Measurements from ENCODE around the gene MFSD12.

MFSD12 gene

DNA sequence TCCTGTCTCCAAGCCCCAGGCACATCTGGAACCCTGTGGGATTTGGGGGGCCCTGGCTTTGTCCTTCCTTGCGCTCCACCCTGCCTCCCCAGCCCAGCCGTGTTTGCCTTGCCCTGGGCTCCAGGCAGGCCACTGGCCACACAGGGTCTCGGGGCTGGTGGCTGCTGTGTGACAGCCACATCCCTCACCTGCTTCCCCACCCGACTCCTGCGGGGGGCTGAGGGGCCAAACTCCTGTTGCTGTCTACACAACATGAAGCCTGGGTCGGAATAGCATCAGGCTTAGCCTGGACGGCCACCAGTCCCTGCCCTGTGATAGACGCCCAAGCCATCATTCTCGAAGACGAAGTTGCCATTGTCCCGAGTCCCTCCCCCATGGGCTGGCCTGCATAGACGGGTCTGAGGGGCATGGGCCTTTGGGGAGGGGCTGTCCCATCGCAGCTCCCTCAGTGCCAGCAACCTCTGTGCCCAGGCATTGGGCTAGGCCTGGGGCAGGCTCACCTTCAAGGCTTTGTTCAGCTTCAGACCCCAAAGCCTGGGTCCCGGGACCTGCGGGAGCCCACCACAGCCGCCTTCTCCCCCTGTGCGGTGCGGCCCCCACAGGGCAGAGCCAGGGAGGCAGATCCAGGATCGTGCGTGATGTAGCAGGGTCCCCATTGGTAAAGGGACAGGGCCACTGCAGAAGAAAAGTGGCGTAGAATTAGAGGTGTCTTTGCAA, 33.9 kb downstream of the MFSD12 start:
- H3K36me3 ChIP-seq (ENCODE audit: control insufficient read depth, low read length): peaks cover 43% of the 10 kb centered on the region; the same call in 1 of the 2 replicates
- no peaks in the 10 kb centered on the region for H3K9me2 ChIP-seq (replicated peaks; ENCODE audit: control insufficient read depth, low read length)
- H3K4me1 ChIP-seq (ENCODE audit: control insufficient read depth, low read length): no peaks in the 10 kb centered on the region
- no peak overlapping the region for H3K27ac ChIP-seq (ENCODE audit: low read depth, low read length)
- H4K20me1 ChIP-seq (ENCODE audit: control insufficient read depth, insufficient read depth, low read depth, low read length): peaks cover 4% of the 10 kb centered on the region; the same call in 1 of the 2 replicates
- H3F3A ChIP-seq (ENCODE audit: control insufficient read depth, insufficient read depth): no peaks in the 10 kb centered on the region
- no peak for TF ChIP-seq EZH2phosphoT487 (IDR thresholded peaks at IDR 0.05; ENCODE audit: borderline replicate concordance, low read length)
- no peak overlapping the region for H3K4me3 ChIP-seq (ENCODE audit: low read length)
- H3K79me2 ChIP-seq (ENCODE audit: control insufficient read depth, low read length): peaks cover 38% of the 10 kb centered on the region
- H3K27me3 ChIP-seq (ENCODE audit: control insufficient read depth, low read length): no peaks in the 10 kb centered on the region
- H3K9me3 ChIP-seq (ENCODE audit: control insufficient read depth, insufficient read depth, low read length): no peaks in the 10 kb centered on the region
- H3K4me2 ChIP-seq (ENCODE audit: low read length): no peak overlapping the region

GRCh38 chr19:3522421-3523360, 34.7 kb downstream of the MFSD12 start:
- no peak for TF ChIP-seq EZH2phosphoT487 (IDR thresholded peaks at IDR 0.05; ENCODE audit: borderline replicate concordance, low read length)
- TF ChIP-seq, protein P1, sequence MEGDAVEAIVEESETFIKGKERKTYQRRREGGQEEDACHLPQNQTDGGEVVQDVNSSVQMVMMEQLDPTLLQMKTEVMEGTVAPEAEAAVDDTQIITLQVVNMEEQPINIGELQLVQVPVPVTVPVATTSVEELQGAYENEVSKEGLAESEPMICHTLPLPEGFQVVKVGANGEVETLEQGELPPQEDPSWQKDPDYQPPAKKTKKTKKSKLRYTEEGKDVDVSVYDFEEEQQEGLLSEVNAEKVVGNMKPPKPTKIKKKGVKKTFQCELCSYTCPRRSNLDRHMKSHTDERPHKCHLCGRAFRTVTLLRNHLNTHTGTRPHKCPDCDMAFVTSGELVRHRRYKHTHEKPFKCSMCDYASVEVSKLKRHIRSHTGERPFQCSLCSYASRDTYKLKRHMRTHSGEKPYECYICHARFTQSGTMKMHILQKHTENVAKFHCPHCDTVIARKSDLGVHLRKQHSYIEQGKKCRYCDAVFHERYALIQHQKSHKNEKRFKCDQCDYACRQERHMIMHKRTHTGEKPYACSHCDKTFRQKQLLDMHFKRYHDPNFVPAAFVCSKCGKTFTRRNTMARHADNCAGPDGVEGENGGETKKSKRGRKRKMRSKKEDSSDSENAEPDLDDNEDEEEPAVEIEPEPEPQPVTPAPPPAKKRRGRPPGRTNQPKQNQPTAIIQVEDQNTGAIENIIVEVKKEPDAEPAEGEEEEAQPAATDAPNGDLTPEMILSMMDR (IDR thresholded peaks at IDR 0.05; ENCODE audit: low read depth, low read length, poor library complexity, severe bottlenecking): no peak
- Histone ChIP-seq H3K36me3 (ENCODE audit: control insufficient read depth, low read length) (peaks cover 45% of the 10 kb centered on the region; the same call in 1 of the 2 replicates), H3K27ac (ENCODE audit: low read depth, low read length) (no peak overlapping the region), H3K9me2 (replicated peaks; ENCODE audit: control insufficient read depth, low read length) (no peaks in the 10 kb centered on the region), H3K4me1 (ENCODE audit: control insufficient read depth, low read length) (peaks cover 7% of the 10 kb centered on the region), H3K9me3 (ENCODE audit: control insufficient read depth, insufficient read depth, low read length) (no peaks in the 10 kb centered on the region), H3F3A (ENCODE audit: control insufficient read depth, insufficient read depth) (no peaks in the 10 kb centered on the region), H4K20me1 (ENCODE audit: control insufficient read depth, insufficient read depth, low read depth, low read length) (peaks cover 10% of the 10 kb centered on the region; the same call in 1 of the 2 replicates), H3K4me3 (ENCODE audit: low read length) (no peak overlapping the region), H3K4me2 (ENCODE audit: low read length) (no peak overlapping the region), H3K27me3 (ENCODE audit: control insufficient read depth, low read length) (no peaks in the 10 kb centered on the region), H3K79me2 (ENCODE audit: control insufficient read depth, low read length) (peaks cover 46% of the 10 kb centered on the region)

DNA sequence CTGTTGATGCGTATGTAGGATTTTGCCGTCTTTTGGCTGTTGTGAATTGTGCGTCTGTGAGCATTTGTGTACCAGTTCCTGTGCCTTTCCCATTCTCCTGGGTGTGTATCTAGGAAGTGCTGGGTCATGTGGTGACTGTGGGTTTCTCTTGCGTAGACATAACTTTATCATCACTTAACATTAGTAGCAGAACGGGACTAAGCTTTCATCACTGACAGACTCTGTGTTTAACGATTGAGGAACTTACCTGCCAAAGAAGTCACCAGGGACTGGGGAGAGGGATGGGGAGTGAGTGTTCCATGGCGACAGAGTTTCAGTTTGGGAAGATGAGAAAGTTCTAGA, 36.3 kb downstream of the MFSD12 start:
- Histone ChIP-seq H4K20me1 (ENCODE audit: control insufficient read depth, insufficient read depth, low read depth, low read length) (peaks cover 15% of the 10 kb centered on the region), H3K79me2 (ENCODE audit: control insufficient read depth, low read length) (peaks cover 61% of the 10 kb centered on the region), H3F3A (ENCODE audit: control insufficient read depth, insufficient read depth) (peaks cover 3% of the 10 kb centered on the region), H3K27me3 (ENCODE audit: control insufficient read depth, low read length) (no peaks in the 10 kb centered on the region), H3K9me3 (ENCODE audit: control insufficient read depth, insufficient read depth, low read length) (no peaks in the 10 kb centered on the region), H3K4me1 (ENCODE audit: control insufficient read depth, low read length) (peaks cover 23% of the 10 kb centered on the region), H3K36me3 (ENCODE audit: control insufficient read depth, low read length) (peaks cover 33% of the 10 kb centered on the region; the same call in 1 of the 2 replicates), H3K4me2 (ENCODE audit: low read length) (no peak overlapping the region), H3K9me2 (replicated peaks; ENCODE audit: control insufficient read depth, low read length) (no peaks in the 10 kb centered on the region), H3K27ac (ENCODE audit: low read depth, low read length) (no peak overlapping the region), H3K4me3 (ENCODE audit: low read length) (no peak overlapping the region)
- no peak for TF ChIP-seq EZH2phosphoT487 (IDR thresholded peaks at IDR 0.05; ENCODE audit: borderline replicate concordance, low read length)
- TF ChIP-seq, protein P1 (IDR thresholded peaks at IDR 0.05; ENCODE audit: low read depth, low read length, poor library complexity, severe bottlenecking): no peak
